ENCODE results near the gene NDUFA8.
A peak's percentile ranks its signal among the peaks of the same experiment; 100 is the strongest.

NDUFA8 gene

DNA sequence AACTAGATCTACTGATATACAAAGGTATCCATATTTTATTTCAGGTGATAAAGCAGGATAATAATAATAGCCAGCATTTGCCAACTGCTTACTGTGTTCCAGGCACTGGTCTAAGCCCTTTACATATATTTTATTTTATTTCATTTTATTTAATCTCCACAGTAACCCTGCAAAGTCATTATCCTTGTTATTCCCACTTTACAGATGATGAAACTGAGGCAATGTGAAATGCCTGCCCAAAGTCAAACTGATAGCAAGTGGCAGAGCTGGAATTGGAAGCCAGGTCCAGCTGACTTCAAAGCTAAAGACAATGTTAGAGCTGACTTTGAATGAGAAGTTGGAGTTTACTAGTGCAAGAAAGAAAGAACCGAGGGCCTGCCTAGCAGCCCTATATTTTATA is 25.0 kb upstream of the NDUFA8 start:
- no peak for DNase-seq (ENCODE audit: low read depth, low spot score)

DNA sequence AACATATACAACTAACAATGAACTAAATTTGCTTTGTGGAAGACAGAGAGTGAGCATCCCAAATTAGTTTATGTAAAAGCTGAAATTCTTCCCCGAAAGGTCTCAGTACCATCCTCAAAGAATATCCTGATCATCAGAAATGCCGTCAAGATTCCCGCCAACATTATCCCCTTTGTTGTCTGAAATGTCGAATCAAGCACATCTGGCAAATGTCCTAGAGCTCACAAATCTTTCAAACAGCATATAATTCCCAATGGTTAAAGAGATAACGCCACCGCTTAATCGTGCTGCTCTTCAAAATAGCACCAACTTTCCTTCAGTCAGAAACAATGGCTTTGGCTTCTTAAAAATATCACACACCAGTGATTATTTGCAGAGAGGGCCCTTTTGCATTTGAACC is 23.9 kb upstream of the NDUFA8 start:
- DNase-seq (ENCODE audit: low read depth, low spot score) = no peak

DNA sequence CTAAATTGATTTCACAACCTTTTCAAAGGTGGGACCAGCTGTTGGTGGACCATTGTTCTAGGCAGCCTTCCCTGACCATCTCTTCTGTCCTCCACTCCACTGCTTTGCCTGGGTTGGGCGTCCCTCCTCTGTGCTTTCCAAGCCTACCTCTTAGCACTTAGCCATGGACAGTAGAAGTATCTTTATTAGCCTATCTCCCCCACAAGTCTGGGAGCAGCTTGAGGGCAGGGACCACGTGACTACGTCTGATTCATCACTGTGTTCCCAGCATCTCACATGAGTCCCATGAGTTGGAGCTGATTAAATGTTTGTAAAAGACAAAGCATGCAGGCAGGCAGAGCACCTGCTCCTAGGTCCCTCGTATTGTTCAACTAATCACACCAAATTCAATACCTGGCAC is 21.1 kb upstream of the NDUFA8 start:
- DNase-seq (ENCODE audit: low read depth, low spot score) = no peak

DNA sequence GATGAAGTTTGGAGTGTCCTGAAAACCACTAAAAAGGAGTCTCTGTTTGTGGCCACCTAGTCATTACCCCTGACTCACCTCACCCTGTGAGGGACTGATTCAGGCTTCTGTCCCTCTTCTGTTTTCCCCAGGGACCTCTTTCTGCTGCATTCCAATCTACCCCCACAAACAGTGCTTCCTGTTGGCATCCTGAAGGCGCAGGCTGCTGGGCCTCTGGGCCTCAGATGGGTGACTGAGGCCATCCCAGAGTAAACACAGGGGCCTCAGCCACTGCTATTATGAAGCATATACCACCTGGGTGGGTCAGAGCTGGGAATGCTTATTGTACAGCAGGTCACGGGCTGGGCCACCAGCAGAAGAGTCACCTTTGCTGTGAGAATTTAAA is 20.1 kb upstream of the NDUFA8 start:
- DNase-seq (ENCODE audit: low read depth, low spot score) = no peak

DNA sequence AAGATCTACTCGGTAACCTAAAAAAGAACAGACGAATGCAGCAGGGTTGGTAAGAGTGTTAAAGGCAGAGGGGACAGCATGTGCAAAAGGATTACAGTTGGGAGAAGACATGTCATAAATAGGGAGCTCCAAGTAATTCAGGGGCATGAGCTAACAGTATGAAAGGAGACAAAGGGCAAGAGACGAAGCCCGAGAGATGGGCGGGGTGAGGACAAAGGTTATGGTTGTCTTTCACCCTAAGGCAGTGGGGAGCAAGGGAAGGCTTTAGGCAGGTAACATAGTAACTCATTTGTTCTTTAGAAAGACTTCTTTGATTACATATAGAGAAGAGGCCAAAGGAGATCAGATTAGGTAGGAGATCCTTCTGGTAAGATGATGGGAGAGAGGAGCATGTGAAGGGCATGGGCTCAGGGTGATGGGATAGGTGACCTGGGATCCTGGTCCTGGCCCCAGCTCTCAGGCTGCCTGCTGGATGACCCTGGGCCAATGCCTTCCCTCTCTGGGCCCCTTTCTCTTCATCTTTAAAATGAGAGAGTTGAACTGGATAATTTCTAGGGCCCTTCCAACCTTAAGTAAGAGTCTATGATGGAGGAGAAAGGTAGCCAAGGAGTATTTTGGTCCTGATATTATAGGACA is 19.6 kb upstream of the NDUFA8 start:
- no peak for DNase-seq (ENCODE audit: low read depth, low spot score)

DNA sequence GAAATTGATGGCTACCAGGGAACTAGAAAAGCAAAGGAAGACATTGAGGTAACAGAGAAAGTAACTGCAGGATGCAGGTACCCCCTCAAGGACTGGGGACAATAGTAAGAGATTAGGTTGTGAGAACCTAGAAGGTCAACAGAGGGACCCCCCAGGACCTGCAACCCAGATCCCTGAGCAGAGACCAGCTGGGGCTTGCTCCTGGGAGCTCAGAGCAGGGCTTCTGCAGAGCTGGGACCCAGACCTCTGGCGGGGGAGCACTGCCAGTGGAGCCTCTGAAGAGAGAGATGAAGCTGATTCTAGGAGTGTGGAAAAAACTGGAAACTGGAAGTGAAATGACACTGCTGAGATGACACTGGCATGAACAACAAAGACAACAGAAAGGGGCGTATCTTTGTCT is 17.3 kb upstream of the NDUFA8 start:
- no peak for DNase-seq (ENCODE audit: low read depth, low spot score)

DNA sequence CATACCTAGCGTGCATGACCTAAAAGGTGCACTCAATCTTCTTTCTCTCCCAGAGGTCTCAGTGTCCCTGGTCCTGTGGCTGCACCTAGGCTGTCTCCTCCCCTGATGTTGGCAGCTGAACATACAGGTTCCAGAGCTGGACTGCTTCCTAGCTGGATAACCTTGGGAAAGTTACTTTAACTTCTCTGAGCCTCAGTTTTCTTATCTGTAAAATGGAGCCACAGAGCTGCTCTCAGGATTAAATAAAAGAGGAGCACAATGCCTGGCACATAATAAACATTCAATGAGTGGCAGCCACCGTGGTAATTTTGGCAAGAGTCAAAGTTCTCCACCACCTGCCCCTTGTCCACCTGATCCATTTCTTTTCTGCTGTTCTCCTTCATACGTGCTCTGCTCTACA is 14.1 kb upstream of the NDUFA8 start:
- DNase-seq (ENCODE audit: low read depth, low spot score) = no peak

DNA sequence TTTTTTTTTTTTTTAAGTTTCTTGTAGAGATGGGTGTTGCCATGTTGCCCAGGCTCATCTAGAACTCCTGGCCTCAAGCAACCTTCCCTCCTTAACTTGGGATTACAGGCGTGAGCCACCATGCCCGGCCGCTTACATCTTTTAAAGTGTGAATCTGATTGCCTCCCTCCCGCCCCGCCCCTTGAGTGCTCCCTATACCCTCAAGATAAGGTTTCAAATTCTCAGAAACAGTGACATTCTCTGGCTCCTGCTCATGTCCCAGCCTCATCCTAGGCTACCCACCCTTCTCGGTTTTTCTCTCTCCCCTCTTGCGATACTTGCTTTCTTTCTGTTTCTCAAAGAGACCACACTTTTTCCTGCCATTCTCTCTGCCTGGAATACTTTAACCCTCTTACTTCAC is 12.6 kb upstream of the NDUFA8 start:
- DNase-seq (ENCODE audit: low read depth, low spot score) = no peak

DNA sequence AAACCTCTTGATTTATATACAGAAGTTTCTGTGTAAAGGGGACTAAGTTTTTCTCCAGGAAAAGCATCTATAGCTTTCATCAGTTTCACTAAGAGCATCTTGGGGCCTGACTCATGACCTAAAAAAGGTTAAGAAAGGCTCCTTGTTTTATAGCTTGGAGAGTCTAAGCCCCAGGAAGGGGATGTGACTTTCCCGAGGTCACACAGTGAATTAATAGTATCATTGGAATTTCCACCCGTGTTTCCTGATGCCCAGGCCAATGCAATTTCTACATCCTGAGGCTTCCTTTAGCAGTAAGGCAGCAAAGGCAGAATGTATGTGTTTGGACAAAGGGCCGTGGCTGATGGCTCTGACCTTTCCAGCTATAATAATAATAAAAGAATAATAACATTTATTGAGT is 8.8 kb upstream of the NDUFA8 start:
- no peak for DNase-seq (ENCODE audit: low read depth, low spot score)

DNA sequence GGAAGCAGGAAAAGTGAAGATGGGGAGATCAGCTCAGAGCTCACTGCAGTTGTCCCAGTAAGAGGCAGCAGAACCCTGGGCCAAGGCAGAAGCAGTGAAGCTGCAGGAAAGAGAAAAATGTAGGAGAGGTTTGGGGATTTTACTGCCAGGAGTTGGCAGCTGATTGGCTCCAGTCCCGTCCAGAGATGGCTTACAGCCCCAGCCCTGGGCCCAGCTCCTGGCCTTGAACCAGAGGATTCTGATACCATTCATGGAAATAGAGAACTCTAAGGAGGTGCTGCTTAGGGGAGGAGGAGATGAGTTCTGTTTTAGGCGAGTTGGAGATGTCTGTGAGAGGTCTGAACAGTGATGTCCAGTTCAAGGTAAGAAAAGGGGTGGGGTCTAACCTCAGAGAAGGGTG is 4.7 kb upstream of the NDUFA8 start:
- no peak for DNase-seq (ENCODE audit: low read depth, low spot score)

DNA sequence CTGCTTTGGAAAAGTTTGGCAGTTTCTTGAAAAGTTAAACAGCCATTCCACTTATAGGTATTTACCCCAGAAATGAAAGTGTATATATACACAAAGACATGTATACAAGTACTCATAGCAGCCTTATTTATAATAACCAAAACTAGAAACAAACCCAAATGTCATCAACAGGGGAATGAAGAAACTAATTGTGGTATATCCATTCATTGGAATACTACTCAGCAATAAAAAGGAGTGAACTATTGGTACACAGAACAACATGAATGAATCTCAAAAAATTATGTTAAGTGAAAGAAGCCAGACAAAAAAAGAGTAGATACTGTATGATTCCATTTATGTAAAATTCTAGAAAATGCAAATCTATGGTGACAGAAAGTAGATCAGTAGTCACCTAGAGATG is 2.8 kb upstream of the NDUFA8 start:
- DNase-seq (ENCODE audit: low read depth, low spot score) = no peak

DNA sequence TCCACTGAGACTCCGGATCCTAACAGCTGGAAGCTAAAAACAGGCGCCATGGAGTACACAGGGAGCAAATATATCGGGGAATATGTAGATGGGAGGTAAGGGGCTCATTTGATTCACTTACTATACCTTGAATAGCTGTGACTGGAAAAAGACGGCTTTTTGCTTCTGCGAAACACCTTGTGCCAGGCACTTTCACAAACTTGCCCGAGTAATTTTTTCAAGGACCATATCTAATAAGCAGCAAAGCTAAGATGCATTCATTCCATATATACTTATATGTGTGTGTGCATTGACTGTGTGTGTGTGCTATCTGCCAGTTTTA is 307 bp upstream of the NDUFA8 start:
- no peak for DNase-seq (ENCODE audit: low read depth, low spot score)

DNA sequence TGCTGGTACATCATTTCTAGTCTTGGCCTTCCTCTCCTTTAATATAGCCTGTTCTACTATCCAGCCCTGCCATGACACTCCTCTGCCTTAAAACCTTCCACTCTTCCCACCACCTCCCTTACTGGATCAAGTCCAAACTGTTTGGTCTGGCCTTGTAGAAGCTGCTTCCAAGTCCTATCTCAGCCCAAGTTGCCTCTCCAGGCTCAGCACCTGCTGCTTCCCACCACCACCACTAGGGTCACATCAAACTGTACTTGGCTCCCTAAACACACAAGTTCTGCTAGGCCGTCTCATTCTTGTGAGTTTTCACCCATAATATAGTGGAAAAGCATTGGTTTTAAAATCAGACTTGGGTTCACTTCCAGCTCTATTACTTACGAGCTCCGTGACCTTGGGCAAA is 1.4 kb downstream of the NDUFA8 start:
- peak; percentile 8 for DNase-seq (ENCODE audit: low read depth, low spot score)

DNA sequence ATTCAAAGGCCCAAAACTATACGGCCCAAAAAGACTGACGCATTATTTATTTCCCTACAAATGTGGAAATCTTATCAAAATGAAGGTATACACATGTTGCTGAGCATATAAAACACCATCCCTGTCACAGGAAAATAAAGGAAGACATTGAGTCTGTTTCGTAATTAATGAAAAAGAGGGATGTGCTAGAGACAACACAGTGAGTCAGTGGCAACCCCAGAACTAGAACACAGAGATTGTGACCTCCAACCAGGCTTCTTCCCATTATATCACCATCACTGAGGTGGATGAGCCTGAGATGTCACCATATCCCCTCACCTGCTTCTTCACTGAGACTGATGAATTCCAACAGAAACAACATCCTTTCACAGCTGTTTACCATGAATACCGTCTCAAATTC is 3.8 kb downstream of the NDUFA8 start:
- no peak for DNase-seq (ENCODE audit: low read depth, low spot score)

DNA sequence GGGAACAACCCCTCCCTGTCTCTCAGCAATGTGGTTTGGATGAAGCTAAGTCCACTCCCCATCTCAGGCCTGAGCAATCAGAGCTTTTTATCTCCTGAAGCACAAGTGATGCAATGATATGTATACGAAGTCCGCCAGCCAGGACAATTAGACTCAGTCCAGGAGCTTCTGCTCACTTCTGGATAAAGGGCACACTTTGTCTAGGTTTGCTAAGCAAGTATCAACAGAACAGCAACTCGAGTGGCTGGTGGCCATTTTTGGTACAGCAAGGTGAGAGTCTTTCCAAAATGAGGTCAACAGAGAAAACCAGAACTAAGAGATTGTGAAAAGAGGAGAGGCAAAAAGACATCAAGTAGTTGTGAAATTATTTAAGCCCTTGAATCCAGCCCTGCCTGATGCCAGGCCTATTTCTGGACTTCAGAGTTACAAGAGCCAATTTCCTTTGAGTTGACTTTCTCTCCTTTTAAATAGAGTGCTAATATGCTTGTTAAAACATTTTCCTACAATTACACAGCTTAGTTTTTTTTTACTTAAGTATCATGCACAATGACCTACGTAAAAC is 8.2 kb downstream of the NDUFA8 start:
- no peak for DNase-seq (ENCODE audit: low read depth, low spot score)

DNA sequence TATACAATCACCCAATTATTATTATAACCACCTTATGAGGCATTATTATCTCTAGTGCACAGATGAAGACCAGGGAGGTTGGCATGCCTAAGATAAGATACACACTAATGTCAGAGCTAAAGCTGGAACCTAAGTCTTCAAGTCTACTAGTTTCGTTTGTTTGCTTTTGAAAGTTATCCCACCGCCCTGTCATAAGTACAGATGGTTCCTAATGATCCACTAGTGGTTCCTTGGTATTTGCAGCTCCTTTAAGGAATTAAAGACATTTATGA is 14.1 kb downstream of the NDUFA8 start:
- DNase-seq (ENCODE audit: low read depth, low spot score) = no peak

DNA sequence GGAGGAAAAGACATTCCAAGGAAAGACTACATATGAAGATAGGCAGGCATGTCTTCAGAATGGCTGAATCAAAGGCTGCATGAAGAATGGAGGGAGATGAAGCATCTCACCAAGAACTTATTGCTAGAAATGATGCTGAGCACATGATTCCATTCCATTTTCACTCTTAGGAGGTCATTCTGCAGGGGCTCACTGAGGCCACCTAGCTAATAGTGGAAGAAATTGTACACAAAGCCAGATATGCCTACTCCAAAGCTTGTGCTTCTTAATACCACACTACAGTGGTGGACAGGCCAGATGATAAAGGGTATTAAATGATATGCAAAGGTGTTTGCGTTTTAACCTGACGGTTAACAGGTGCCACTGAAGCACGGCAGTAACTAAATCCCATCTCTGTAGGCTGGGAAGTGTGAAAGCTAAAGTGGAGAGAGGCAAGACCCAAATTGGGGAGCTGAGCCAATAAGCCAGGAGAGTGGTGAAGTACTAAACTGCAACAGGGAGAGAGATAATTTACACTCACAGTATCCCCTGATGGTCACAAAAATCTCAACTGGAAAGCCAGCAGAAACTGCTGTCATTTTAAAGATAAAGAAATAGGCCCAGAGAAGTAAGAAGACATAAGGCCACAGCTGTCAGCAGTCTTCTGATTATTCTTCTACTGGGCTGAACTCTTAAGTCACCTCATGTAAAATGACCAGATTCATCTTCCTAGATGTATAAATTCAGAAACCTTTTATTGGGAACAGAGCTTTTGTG is 14.6 kb downstream of the NDUFA8 start:
- DNase-seq (ENCODE audit: low read depth, low spot score) = no peak

DNA sequence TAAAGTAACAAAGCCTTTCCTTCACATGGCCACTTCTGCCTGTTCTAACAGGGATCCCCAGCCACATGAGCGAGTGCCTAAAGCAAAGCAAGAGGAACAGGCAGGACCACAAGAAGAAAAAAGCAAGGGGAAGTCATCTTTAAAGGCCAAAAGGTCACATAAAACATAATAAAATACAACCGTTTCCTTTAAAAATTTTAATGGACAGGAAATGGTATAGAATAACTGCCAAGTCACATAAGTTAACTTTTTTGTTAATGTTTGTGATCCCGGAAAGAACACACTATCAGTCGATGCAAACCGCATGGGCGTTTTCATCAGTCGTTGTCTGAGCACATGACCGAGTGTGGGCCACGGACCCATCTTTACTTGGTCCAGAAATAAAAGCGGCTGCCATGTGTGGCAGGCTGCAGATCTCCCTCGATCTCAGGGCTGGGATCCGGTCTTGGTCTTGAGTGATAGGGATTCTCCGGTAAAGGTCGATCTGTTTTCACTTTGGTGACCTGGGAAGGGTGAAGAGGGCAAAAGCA is 15.6 kb downstream of the NDUFA8 start:
- DNase-seq (ENCODE audit: low read depth, low spot score) = no peak

DNA sequence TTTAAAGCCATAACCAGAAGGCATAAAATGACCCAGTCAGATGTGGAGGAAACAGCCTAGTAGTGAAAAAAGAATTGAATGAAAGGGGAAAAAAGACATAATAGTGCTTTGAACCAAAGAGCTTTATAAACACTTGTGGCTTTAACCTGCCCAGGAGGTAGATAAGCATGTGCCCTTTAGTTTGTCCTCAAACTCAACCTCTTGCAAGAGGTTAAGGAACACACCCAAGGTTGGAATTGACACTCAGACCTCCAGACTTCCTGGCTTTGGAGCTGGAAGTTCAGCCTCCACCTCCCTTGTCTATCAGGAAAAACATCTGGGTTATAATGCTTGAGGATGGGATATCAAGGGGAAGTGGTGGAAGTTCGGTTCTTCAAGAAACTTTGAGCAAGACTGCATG is 16.3 kb downstream of the NDUFA8 start:
- DNase-seq (ENCODE audit: low read depth, low spot score) = no peak

DNA sequence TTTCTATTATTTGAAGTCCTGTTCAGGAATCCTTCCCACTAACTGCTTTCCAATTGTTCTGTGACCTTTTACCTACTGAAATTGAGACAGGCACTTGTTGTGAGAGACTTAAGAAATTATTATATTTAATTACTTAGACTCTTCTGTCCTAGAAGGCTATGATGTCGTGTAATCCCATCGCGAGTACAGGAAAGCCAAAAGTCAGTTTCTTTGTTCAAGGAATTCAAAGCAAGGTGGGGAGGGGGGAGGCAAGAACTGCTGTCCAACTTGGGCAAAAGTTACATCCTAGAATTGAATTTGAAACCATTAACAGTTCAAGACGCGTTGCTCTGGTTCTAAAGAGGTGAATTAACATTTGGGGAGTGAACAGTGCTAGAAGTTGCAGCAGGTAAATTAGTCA is 17.9 kb downstream of the NDUFA8 start:
- no peak for DNase-seq (ENCODE audit: low read depth, low spot score)

DNA sequence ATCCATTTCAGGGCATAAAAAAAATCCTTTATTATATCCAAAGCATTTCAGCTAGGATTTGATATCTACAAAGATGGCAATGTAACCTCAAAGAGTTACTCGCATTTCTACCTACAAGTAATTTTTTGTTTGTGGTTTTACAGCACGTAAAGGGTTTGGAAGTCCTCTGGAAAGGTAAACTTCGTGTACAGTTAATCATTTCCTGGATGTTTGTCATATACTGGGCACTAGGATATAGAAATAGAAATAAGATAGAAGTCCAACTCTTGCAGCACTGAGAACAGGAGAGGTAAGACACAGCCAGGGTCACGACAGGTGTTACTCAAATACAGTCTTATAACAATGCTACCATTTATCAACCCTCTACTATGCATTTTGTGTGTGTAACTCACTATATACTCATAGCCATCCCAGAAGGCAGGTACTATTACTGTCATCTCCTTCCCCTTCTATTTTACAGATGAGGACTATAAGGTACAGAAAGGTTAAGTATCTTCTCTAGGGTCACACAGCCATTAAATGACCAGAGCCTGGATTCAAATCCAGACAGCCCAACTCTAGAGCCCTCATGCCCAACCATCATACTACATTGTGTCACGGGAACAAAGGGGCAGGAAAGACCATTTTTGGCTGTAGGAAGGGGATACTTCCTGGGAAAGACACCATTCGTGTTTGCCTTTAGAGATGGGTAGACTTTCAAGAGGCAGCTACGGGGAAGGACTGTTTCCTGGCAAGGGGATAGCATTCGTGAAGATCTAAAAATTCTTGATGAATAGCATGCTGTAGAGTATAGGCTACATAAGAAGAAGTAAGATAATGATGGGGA is 19.0 kb downstream of the NDUFA8 start:
- DNase-seq (ENCODE audit: low read depth, low spot score) = no peak

DNA sequence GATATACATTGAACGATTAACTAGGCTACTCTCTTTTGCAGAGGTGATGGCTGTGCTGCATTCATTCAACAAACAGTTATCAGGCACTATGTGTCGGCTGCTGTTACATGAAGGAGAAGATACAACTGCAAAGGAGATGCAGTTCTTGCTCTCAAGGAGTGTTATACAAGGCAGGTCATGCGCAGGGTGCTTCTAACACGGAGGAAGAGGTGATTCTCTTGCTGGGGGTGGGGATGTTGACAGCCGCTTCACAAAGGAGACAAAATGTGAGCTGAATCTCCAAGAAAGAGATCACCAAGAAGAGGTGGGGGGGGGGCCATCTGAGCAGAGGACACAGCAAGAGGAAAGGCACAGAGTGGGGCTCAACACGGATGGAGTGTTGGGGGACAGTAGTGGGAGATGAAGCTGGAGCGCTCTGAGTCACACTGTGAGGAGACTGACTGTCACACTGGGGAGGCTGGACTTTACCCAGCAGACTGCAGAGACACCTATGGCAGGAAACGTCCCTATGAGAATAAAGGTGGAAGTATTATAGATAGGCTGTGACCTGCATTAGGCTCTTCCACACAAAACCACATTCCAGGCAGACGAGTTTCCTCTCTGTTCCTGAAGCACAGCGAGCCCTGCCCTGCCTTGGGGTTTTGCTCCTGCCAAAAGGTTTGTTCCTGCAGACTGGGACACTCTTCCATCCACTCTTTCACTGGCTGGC is 20.9 kb downstream of the NDUFA8 start:
- DNase-seq (ENCODE audit: low read depth, low spot score) = no peak

Measured in activated naive CD8-positive, alpha-beta T cell treated with anti-CD3 and anti-CD28 coated beads, Interleukin-2, amount 50 U/mL, for 16 hours (primary cell).